K562 (cell line): ENCODE results near the gene PSME1. TPM values are rescaled to one million over a fixed set of nuclear protein-coding genes. Genes with fewer than 3 reads are reported as not detected.

ENCODE experiments used
- BCOR ChIP-seq: fragments of 450-650 bp; IDR thresholded peaks from 2 replicates; pipeline ENCODE4 v1.6.1; 2016
- GABPB1 ChIP-seq: sonication (generic); formaldehyde crosslinking; IDR thresholded peaks from 2 replicates; pipeline ENCODE4 v1.8.0; 2022; ENCODE audit warnings: mild to moderate bottlenecking, missing genetic modification reagents
- HDAC2 ChIP-seq: fragments of 450-650 bp; IDR thresholded peaks from 2 replicates; pipeline ENCODE4 v1.6.1; 2016; ENCODE audit warnings: mild to moderate bottlenecking
- HSF4 ChIP-seq: fragments of 250-450 bp; sonication (Bioruptor Pico); IDR thresholded peaks from 2 replicates; pipeline ENCODE4 v2.1.2; 2022; ENCODE audit warnings: mild to moderate bottlenecking, moderate library complexity, borderline replicate concordance
- ILK ChIP-seq: fragments of 450-650 bp; IDR thresholded peaks from 2 replicates; pipeline ENCODE4 v1.6.1; 2016; ENCODE audit warnings: missing genetic modification characterization, low read depth, mild to moderate bottlenecking, missing compliant biosample characterization, moderate library complexity, borderline replicate concordance
- MTA1 ChIP-seq: fragments of 450-650 bp; IDR thresholded peaks from 2 replicates; pipeline ENCODE4 v1.6.1; 2017; ENCODE audit warnings: borderline replicate concordance
- RFX1 ChIP-seq: fragments of 450-650 bp; IDR thresholded peaks from 2 replicates; pipeline ENCODE4 v1.6.1; 2016; ENCODE audit warnings: mild to moderate bottlenecking, moderate library complexity
- RFX7 ChIP-seq: fragments of 250-450 bp; sonication (Bioruptor Pico); IDR thresholded peaks from 2 replicates; pipeline ENCODE4 v1.5.1; 2021; ENCODE audit warnings: mild to moderate bottlenecking
- THRAP3 ChIP-seq: fragments of 450-650 bp; IDR thresholded peaks from 2 replicates; pipeline ENCODE4 v1.6.1; 2016; ENCODE audit warnings: mild to moderate bottlenecking, inconsistent platforms, borderline replicate concordance
- ZFP1 ChIP-seq: fragments of 450-650 bp; formaldehyde crosslinking; IDR thresholded peaks from 2 replicates; pipeline ENCODE4 v1.4.0; 2020; ENCODE audit warnings: mild to moderate bottlenecking, mixed read lengths
- ZNF347 ChIP-seq: fragments of 450-650 bp; formaldehyde crosslinking; IDR thresholded peaks from 2 replicates; pipeline ENCODE4 v1.4.0; 2020; ENCODE audit warnings: low read depth, mild to moderate bottlenecking, moderate library complexity
- ZNF551 ChIP-seq: fragments of 250-450 bp; sonication (Bioruptor Pico); IDR thresholded peaks from 2 replicates; pipeline ENCODE4 v1.5.0; 2021; ENCODE audit warnings: mild to moderate bottlenecking, moderate library complexity
- ZNF584 ChIP-seq: fragments of 200-800 bp; sonication (Bioruptor generic); IDR thresholded peaks from 2 replicates; pipeline ENCODE4 v1.6.1; 2016; ENCODE audit warnings: low read depth, mild to moderate bottlenecking, missing genetic modification characterization, missing compliant biosample characterization
- ZNF764 ChIP-seq: fragments of 250-450 bp; sonication (Bioruptor Pico); IDR thresholded peaks from 2 replicates; pipeline ENCODE4 v1.4.0; 2020; ENCODE audit warnings: low read depth, mild to moderate bottlenecking, moderate library complexity
- polyA plus RNA-seq, 8 experiments: library from polyadenylated mRNA; depleted of rRNA in 4 of 8; stranded (reverse) in 5 of 8; unstranded in 3 of 8; fragments of >200 nt; fragmentation: Nextera tagmentation in 2 of 8; fragmentation: Illumina TruSeq in 1 of 8; extraction: Ambion mirVana in 2 of 8; extraction: Trizol in 1 of 8; gene quantifications; 2 replicates each; pipeline versions ENCODE4 v1.2.1 to v1.2.3, GENCODE V29; 2011 to 2014; ENCODE audit warnings: inconsistent platforms in 1 of 8, missing spikeins in 1 of 8
- total RNA-seq, 7 experiments: library from RNA; depleted of rRNA in 6 of 7; stranded (reverse); fragments of >200 nt in 6 of 7; fragmentation: Illumina TruSeq in 2 of 7; extraction: Trizol in 2 of 7; gene quantifications; 2 replicates each; pipeline versions ENCODE4 v1.2.1 to v1.2.3, GENCODE V29; 2011 to 2021; ENCODE audit warnings: low replicate concordance in 1 of 7
- TF ChIP-seq, protein P1 (sequence below): fragments of 250-450 bp; sonication (Bioruptor Pico); IDR thresholded peaks from 2 replicates; pipeline ENCODE4 v1.8.0; 2021; ENCODE audit warnings: moderate library complexity, mild to moderate bottlenecking, inconsistent platforms
- TF ChIP-seq, protein P2 (sequence below): fragments of 200-800 bp; sonication (Bioruptor generic); IDR thresholded peaks from 2 replicates; pipeline ENCODE4 v1.6.1; 2016; ENCODE audit warnings: missing genetic modification characterization, missing compliant biosample characterization
- TF ChIP-seq, protein P3 (sequence below): sonication (generic); formaldehyde crosslinking; IDR thresholded peaks from 2 replicates; pipeline ENCODE4 v1.8.0; 2022; ENCODE audit warnings: mild to moderate bottlenecking, missing genetic modification reagents, borderline replicate concordance
- TF ChIP-seq, protein P4 (sequence below): sonication (generic); formaldehyde crosslinking; IDR thresholded peaks from 2 replicates; pipeline ENCODE4 v1.8.1; 2022; ENCODE audit warnings: missing genetic modification reagents
- TF ChIP-seq, protein P5 (sequence below): fragments of 450-650 bp; formaldehyde crosslinking; conservative IDR thresholded peaks from 2 replicates; pipeline ENCODE4 v1.4.0; 2022; ENCODE audit warnings: mild to moderate bottlenecking, missing genetic modification characterization

The PSME1 gene
- total and polyA plus RNA-seq, 9 of the 15 experiments (the other 6 are each of a cell fraction or from before 2014, with no cell fraction given): 20.3 to 180 (median 67.5) TPM

DNA sequence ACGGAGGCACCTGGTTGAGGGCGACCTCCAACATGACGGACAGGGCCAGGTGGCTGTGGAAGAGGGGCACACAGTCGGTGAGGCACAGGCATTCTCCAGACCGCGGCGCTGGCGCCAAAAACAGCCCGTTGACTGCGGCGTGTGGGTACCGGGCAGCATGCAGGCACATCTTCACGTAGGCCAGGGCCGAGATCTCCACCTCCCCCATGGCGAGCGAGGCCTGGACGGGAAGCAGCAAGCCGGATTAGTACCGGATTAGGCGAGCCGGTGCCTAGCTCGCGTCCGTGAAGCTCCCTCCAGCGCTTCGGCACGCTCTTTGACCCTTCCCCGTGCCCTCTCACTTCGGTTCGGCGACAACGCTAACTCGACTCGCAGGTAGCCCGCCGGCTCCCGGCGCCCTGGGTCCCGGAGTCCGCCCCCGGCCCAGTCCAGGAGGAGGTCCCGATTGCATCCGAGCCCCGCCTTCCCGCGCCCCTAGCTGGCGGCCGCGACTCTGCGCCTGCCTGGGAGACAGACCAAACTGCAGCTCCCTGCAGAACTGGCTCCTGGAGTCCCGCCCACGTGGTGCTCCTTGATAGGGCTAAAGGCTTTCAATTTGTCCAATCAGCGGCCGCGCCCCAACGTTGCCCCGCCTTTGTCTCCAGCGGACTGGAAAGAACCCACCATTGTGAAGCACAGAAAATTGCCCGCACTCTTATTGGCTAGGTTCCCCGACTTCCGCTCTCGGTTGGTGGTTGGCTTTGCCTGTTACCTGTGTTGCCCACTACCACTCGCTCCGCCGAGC is 5.3 kb downstream of the PSME1 start, which contains the start of gene EMC9 (continued):
- TF ChIP-seq GABPB1 (peak; percentile 61; the same call in 1 of the 2 replicates), THRAP3 (no peak), ILK (tag) (no peak), ZNF347 (CRISPR knock-in tag) (no peak), BCOR (no peak), ZFP1 (no peak), HSF4 (CRISPR knock-in tag) (no peak), RFX1 (peak; percentile 30; the same call in 1 of the 2 replicates), RFX7 (CRISPR knock-in tag) (no peak), ZNF551 (CRISPR knock-in tag) (no peak), HDAC2 (no peak), ZNF584 (CRISPR knock-in tag) (no peak), MTA1 (no peak), ZNF764 (CRISPR knock-in tag) (no peak)
- TF ChIP-seq, protein P1, sequence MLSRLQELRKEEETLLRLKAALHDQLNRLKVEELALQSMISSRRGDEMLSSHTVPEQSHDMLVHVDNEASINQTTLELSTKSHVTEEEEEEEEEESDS: no peak
- TF ChIP-seq, protein P2, sequence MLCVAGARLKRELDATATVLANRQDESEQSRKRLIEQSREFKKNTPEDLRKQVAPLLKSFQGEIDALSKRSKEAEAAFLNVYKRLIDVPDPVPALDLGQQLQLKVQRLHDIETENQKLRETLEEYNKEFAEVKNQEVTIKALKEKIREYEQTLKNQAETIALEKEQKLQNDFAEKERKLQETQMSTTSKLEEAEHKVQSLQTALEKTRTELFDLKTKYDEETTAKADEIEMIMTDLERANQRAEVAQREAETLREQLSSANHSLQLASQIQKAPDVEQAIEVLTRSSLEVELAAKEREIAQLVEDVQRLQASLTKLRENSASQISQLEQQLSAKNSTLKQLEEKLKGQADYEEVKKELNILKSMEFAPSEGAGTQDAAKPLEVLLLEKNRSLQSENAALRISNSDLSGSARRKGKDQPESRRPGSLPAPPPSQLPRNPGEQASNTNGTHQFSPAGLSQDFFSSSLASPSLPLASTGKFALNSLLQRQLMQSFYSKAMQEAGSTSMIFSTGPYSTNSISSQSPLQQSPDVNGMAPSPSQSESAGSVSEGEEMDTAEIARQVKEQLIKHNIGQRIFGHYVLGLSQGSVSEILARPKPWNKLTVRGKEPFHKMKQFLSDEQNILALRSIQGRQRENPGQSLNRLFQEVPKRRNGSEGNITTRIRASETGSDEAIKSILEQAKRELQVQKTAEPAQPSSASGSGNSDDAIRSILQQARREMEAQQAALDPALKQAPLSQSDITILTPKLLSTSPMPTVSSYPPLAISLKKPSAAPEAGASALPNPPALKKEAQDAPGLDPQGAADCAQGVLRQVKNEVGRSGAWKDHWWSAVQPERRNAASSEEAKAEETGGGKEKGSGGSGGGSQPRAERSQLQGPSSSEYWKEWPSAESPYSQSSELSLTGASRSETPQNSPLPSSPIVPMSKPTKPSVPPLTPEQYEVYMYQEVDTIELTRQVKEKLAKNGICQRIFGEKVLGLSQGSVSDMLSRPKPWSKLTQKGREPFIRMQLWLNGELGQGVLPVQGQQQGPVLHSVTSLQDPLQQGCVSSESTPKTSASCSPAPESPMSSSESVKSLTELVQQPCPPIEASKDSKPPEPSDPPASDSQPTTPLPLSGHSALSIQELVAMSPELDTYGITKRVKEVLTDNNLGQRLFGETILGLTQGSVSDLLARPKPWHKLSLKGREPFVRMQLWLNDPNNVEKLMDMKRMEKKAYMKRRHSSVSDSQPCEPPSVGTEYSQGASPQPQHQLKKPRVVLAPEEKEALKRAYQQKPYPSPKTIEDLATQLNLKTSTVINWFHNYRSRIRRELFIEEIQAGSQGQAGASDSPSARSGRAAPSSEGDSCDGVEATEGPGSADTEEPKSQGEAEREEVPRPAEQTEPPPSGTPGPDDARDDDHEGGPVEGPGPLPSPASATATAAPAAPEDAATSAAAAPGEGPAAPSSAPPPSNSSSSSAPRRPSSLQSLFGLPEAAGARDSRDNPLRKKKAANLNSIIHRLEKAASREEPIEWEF (CRISPR knock-in tag): no peak
- TF ChIP-seq, protein P3, sequence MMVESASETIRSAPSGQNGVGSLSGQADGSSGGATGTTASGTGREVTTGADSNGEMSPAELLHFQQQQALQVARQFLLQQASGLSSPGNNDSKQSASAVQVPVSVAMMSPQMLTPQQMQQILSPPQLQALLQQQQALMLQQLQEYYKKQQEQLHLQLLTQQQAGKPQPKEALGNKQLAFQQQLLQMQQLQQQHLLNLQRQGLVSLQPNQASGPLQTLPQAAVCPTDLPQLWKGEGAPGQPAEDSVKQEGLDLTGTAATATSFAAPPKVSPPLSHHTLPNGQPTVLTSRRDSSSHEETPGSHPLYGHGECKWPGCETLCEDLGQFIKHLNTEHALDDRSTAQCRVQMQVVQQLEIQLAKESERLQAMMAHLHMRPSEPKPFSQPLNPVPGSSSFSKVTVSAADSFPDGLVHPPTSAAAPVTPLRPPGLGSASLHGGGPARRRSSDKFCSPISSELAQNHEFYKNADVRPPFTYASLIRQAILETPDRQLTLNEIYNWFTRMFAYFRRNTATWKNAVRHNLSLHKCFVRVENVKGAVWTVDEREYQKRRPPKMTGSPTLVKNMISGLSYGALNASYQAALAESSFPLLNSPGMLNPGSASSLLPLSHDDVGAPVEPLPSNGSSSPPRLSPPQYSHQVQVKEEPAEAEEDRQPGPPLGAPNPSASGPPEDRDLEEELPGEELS: no peak
- TF ChIP-seq, protein P4, sequence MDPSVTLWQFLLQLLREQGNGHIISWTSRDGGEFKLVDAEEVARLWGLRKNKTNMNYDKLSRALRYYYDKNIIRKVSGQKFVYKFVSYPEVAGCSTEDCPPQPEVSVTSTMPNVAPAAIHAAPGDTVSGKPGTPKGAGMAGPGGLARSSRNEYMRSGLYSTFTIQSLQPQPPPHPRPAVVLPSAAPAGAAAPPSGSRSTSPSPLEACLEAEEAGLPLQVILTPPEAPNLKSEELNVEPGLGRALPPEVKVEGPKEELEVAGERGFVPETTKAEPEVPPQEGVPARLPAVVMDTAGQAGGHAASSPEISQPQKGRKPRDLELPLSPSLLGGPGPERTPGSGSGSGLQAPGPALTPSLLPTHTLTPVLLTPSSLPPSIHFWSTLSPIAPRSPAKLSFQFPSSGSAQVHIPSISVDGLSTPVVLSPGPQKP (CRISPR knock-in tag): no peak
- TF ChIP-seq, protein P5, sequence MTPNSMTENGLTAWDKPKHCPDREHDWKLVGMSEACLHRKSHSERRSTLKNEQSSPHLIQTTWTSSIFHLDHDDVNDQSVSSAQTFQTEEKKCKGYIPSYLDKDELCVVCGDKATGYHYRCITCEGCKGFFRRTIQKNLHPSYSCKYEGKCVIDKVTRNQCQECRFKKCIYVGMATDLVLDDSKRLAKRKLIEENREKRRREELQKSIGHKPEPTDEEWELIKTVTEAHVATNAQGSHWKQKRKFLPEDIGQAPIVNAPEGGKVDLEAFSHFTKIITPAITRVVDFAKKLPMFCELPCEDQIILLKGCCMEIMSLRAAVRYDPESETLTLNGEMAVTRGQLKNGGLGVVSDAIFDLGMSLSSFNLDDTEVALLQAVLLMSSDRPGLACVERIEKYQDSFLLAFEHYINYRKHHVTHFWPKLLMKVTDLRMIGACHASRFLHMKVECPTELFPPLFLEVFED: no peak
